GM12875 (cell line): ENCODE results near the gene ERO1A.

ENCODE experiments used
- H3K4me3 ChIP-seq: one replicate; pipeline ENCODE4 v1.5.1; 2011; ENCODE audit warnings: low read depth, low read length, control low read depth
- TF ChIP-seq, protein P1 (sequence below): IDR thresholded peaks from 2 replicates; pipeline ENCODE4 v1.5.1; 2011; ENCODE audit warnings: low read depth, mild to moderate bottlenecking, control low read depth, inconsistent platforms, low read length, moderate library complexity, borderline replicate concordance; ENCODE audit not compliant: insufficient read depth

Gene ERO1A

DNA sequence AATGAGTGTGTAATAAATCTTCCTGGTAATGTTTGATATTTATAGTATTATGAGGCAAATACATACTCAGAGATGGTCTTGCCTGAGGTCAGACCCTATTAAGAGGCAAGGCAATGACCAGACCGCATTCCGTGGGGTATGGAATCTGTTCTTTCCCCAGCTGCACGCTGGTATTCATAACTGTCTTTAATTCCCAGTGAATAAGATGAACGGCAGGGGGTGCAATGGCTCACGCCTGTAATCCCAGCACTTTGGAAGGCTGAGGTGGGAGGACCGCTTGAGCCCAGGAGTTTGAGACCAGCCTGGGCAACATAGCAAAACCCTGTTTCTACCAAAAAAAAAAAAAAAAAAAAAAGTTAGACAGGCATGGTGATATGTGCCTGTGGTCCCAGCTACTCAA, 44.6 kb downstream of the ERO1A start:
- TF ChIP-seq, protein P1, sequence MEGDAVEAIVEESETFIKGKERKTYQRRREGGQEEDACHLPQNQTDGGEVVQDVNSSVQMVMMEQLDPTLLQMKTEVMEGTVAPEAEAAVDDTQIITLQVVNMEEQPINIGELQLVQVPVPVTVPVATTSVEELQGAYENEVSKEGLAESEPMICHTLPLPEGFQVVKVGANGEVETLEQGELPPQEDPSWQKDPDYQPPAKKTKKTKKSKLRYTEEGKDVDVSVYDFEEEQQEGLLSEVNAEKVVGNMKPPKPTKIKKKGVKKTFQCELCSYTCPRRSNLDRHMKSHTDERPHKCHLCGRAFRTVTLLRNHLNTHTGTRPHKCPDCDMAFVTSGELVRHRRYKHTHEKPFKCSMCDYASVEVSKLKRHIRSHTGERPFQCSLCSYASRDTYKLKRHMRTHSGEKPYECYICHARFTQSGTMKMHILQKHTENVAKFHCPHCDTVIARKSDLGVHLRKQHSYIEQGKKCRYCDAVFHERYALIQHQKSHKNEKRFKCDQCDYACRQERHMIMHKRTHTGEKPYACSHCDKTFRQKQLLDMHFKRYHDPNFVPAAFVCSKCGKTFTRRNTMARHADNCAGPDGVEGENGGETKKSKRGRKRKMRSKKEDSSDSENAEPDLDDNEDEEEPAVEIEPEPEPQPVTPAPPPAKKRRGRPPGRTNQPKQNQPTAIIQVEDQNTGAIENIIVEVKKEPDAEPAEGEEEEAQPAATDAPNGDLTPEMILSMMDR = no peak
- no peak overlapping the region for H3K4me3 ChIP-seq

DNA sequence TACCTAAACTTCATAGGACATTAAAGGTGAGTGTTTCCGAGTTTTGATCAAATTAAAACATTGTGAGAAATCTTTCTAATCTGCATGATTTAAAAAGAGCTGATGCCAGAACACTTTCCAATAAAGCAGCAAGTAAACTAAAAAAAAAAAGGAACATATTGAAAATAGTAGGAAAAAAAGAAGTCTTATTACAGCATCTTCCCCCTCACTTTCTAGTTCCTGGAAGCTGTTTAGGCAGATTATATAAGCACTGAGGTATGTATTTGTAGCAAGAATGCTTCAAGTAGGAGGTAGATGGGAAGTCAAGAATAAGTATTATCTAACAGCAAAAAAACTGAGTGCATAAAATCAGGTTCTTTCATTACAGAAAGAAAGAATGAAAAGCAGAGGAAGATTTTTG, 45.8 kb downstream of the ERO1A start:
- TF ChIP-seq, protein P1 = no peak
- H3K4me3 ChIP-seq = no peak overlapping the region

DNA sequence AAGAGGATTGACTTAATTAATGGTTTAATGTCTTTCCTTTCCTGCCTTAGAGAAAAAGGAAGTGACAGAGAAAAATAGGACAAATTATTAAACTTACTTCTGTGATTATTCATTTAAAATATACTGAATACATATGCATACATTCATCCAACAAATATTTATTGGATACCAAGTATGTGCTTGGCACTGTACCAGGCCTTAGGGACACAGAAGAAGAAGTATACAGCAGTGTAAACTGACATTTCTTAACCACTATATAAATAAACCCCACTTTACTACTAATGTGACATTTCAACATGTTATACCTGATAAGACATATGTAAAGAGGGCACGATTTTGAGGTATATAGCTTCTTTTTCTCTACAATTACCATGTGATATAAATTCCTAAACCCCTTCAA, 53.6 kb downstream of the ERO1A start:
- H3K4me3 ChIP-seq = no peak overlapping the region
- TF ChIP-seq, protein P1 = no peak

DNA sequence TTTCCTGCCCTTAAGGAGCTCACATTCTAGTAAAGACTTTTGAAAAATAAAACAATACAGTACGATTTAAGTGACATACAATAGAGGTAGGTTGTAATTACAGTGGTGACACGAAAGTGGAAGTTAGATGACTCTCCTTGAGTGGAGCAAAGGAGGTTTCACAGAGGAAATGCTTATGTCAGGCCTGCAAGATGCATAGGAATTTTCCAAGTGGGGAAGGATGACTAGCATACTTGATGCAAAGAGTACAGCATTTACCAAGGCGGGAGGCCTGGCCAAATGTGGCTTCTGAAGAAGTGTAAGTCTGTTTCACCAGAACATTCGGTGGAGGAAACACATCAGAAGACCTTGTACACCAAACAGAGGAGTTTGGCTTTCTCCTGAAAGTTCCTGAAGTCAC, 55.2 kb downstream of the ERO1A start:
- no peak overlapping the region for H3K4me3 ChIP-seq
- TF ChIP-seq, protein P1 = no peak

GRCh38 chr14:52619687-52620086, 75.7 kb downstream of the ERO1A start:
- TF ChIP-seq, protein P1 = no peak

DNA sequence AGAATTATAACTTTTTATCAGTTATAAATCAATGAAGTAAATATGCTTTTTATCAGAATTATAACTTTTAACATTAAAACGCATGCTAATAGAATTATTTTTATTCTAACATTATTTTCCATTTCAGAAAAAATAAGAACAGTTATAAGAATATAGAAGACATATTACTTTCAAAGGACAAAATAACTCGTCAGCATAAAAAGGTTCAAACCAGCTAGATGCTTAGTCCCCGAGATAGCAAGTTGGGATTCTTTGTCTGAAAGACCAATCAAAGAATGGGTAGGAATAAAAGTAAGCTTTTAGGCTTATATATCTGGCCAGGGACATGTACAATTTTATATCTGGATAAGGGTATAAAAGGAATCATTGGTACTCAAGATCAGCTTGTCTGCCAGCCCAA, 76.8 kb downstream of the ERO1A start:
- TF ChIP-seq, protein P1 = no peak
- H3K4me3 ChIP-seq = no peak overlapping the region

More at GRCh38 chr14:52619687-52620086, 75.7 kb downstream of the ERO1A start:
- no peak overlapping the region for H3K4me3 ChIP-seq

- TF ChIP-seq, protein P1 = no peak
- H3K4me3 ChIP-seq = no peak overlapping the region
Observed at GRCh38 chr14:52610187-52610586, 85.2 kb downstream of the ERO1A start.
